Astrocyte of the hippocampus (primary cell): ENCODE measurements around the gene ARHGAP21.
"Not testable (repeated sequence)": the region's sequence is repeated elsewhere in the genome, so short reads cannot be mapped to it uniquely, and the experiment has no call there.

ENCODE experiments used
- DNase-seq: peaks from one replicate; pipeline ENCODE4 v3.0.0; 2011; ENCODE audit warnings: low read depth, low spot score

ARHGAP21 gene

GRCh38 chr10:24625778-24626177, 97.9 kb downstream of the ARHGAP21 start:
- DNase-seq = no peak

- DNase-seq = no peak
Measured at GRCh38 chr10:24623383-24623782, 100.3 kb downstream of the ARHGAP21 start.

GRCh38 chr10:24622781-24623301, 100.8 kb downstream of the ARHGAP21 start:
- DNase-seq = peak; percentile 20

- DNase-seq = not testable (repeated sequence)
Measured at GRCh38 chr10:24621035-24621795, 102.5 kb downstream of the ARHGAP21 start.

GRCh38 chr10:24619994-24620310, 103.7 kb downstream of the ARHGAP21 start:
- not testable (repeated sequence) for DNase-seq

GRCh38 chr10:24619291-24619993, 104.2 kb downstream of the ARHGAP21 start:
- not testable (repeated sequence) for DNase-seq

- no peak for DNase-seq
Measured at GRCh38 chr10:24618401-24618800, 105.3 kb downstream of the ARHGAP21 start.

- peak; percentile 52 for DNase-seq
Measured at GRCh38 chr10:24617771-24618396, 105.8 kb downstream of the ARHGAP21 start.

- peak; percentile 16 for DNase-seq
Measured at GRCh38 chr10:24616536-24616935, 107.2 kb downstream of the ARHGAP21 start.

GRCh38 chr10:24606021-24606420, 117.7 kb downstream of the ARHGAP21 start:
- DNase-seq = no peak

- no peak for DNase-seq
Measured at GRCh38 chr10:24605141-24605540, 118.5 kb downstream of the ARHGAP21 start.

GRCh38 chr10:24603333-24603732, 120.4 kb downstream of the ARHGAP21 start:
- DNase-seq = peak; percentile 53

GRCh38 chr10:24597961-24598360, 125.7 kb downstream of the ARHGAP21 start:
- no peak for DNase-seq

- no peak for DNase-seq
Measured at GRCh38 chr10:24597426-24597825, 126.3 kb downstream of the ARHGAP21 start.

GRCh38 chr10:24596217-24596930, 127.3 kb downstream of the ARHGAP21 start:
- DNase-seq = no peak

- no peak for DNase-seq
Measured at GRCh38 chr10:24590697-24591457, 132.8 kb downstream of the ARHGAP21 start.

- DNase-seq = no peak
Measured at GRCh38 chr10:24589265-24589664, 134.4 kb downstream of the ARHGAP21 start.

GRCh38 chr10:24579906-24580305, 143.8 kb downstream of the ARHGAP21 start:
- no peak for DNase-seq

GRCh38 chr10:24579448-24579847, 144.2 kb downstream of the ARHGAP21 start:
- DNase-seq = no peak

GRCh38 chr10:24575481-24576002, 148.1 kb downstream of the ARHGAP21 start:
- DNase-seq = no peak
